Raji (cell line): Measurements from ENCODE around the gene CASS4.

Source experiments
- POLR2A ChIP-seq: IDR thresholded peaks from 2 replicates; pipeline ENCODE4 v1.6.1; 2011; ENCODE audit warnings: low read depth, low read length, control low read depth; ENCODE audit not compliant: insufficient read depth

CASS4 gene, protein sequence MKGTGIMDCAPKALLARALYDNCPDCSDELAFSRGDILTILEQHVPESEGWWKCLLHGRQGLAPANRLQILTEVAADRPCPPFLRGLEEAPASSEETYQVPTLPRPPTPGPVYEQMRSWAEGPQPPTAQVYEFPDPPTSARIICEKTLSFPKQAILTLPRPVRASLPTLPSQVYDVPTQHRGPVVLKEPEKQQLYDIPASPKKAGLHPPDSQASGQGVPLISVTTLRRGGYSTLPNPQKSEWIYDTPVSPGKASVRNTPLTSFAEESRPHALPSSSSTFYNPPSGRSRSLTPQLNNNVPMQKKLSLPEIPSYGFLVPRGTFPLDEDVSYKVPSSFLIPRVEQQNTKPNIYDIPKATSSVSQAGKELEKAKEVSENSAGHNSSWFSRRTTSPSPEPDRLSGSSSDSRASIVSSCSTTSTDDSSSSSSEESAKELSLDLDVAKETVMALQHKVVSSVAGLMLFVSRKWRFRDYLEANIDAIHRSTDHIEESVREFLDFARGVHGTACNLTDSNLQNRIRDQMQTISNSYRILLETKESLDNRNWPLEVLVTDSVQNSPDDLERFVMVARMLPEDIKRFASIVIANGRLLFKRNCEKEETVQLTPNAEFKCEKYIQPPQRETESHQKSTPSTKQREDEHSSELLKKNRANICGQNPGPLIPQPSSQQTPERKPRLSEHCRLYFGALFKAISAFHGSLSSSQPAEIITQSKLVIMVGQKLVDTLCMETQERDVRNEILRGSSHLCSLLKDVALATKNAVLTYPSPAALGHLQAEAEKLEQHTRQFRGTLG

DNA sequence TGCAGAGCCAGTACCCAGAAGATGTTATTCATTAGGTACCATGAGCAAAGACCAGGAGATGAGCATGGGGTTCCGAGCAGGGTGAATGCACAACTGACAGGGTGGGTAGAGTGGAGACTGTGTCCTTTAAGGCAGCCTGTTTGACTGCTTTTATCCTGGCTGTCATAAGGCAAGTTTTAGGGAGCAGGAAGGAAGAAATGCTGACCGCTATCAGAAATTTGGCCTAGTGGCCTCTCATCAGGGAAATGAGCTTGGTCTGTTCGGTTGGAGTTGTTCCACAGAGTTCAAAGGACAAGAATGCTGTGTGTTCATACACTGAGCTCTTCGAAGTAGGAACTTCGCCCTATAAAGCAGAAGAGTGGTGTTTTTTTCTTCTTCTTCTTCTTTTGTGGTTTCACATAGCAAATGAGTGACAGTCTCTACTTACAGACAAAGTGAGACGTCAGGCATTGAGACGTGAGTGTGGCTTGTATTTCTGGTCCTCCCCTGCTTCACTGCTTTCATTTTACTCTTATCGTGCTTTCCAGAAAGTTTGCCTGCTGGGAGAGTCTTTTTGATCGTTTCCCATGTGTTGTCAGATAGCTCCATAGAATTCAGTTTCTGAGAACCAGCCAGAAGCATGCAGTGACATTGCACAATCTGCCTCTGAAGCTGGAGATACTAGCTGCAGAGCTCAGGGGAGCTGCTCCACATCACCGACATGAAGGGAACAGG is at the start of gene CASS4:
CASS4 (plus strand) TSS at position 502 of the 714 bp plus-strand sequence; CDS start at position 701, 199 bp downstream.
- no peak for TF ChIP-seq POLR2A

- no peak for TF ChIP-seq POLR2A
These were observed 49.1 kb upstream of the CASS4 start for GRCh38 chr20:56362833-56363413.

DNA sequence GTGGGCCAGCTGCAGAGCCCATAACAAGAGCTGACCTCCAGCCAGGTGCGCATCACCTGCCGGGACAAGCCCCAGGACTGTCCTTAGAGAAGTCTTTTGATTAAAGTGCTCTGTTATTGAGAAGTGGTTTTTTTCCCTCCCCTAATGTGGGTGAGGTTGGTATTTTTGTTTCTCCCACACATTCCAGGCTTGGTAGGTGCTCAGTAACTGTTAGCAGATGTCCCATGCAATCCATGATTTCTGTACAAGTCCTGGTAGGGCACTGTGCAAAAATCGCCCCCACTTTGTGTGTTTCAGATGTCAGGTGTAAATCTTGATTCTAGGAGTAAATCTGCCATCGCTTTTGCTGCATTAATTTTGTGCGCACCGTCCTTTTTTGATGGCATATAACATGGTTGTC is 48.6 kb upstream of the CASS4 start:
- no peak for TF ChIP-seq POLR2A

- TF ChIP-seq POLR2A = no peak
These were observed 43.5 kb upstream of the CASS4 start for GRCh38 chr20:56368351-56369134.

DNA sequence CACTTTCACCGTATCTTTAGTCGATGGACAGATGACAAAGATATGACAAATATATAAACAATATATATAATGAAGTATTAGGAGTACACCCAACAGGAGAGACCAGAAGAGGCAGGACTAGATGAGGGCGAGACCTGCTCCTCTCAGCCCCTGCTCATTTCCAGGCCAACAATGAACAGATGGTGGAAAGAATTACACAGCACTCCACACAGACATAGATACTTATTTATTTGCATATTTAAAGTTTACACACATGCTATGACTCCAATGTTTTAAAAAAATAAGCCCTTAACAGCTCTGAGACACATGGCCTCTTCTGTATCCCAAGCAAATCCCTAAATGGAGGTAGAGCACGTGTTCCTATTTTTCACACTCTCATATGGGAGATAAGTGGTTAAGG is 42.9 kb upstream of the CASS4 start:
- TF ChIP-seq POLR2A = no peak

DNA sequence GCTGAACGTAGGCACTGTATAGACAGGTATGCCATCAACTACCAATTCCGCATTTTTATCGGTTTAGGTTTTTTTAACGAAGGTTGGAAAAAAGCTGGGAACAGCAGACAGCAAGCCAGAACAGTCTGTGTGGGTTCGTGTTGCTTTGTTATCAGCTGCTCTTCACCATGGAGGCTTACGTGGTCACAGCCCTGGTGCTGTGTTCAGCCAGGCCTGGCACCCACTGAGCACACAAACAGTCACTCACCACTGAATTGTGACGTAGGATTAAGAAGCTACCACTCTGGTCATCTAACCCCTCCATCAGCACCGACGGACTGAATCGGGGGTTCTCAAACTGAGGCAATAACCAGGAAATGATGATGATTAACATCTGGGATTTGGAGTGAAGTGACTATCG is 40.1 kb upstream of the CASS4 start:
- no peak for TF ChIP-seq POLR2A

DNA sequence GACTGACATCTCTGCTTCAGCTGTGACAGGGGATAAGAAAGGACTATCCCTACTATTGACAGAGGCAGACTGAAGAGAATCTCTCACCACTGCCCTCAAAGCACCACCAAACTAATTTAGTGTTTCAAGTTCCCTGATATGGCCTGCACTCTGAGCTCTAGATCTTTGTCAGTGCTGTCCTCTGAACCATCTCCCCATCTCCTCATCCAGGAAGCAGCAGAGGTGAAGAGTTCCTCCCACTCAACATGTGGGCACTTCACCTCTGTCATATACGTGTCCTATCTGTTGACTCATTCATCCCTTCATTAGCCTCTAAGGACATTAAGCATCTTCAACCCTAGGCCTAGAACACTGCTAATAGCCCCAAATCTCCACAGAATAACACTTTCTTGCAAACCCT is 39.2 kb upstream of the CASS4 start:
- no peak for TF ChIP-seq POLR2A

DNA sequence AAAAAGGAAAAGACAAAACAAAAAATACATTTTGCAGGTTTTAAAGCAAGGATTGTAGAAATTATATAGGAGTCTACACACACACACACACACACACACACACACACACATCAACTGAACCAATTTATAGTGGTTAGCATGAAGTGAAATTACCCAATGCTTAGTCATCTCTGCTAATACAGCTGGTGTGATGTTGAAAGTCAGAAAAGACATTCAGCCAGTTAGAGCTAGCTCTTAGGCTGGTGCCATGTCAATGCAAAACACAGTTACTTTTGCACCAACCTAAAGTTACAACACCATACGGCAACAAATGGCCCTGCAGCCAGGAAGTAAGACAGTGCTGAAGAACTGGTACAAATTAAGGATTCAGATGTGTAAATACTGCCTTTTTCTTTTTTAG is 38.1 kb upstream of the CASS4 start:
- no peak for TF ChIP-seq POLR2A

GRCh38 chr20:56376331-56376730 is 35.7 kb upstream of the CASS4 start:
- TF ChIP-seq POLR2A = no peak

DNA sequence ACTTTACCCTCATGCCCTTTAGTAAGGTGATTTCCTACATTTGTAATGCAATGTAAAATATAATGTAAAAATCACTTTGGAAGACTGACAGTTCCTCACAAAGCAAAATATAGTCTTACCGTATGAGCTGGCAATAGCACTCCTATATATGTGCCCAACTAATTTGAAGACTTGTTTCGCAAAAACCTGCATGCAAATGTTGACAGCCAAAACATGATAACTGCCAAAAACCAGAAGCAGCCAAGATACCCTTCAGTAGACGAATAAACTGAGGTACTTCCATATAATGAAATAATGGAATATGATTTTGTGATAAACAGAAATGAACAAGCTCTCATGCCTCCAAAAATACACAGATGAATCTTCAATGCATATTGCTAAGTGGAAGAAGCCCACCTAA is 33.7 kb upstream of the CASS4 start:
- no peak for TF ChIP-seq POLR2A

DNA sequence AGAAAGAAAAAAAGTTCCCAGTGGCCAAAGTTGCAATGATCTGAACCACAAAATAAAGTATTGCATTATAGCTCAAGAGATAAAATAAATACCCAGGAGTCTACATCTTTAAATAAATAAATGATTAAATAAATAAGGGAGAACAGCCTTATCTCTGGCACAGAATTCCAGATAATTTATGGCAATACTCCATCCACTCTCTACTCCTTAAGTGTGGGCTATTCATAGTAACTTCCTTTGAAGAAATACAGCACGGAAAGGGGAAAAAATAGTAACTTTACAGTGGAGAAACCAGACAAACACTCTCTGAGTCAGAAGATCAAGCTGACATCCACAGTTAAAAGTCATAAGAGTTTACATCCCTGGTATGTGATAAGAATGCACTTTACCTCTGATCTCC is 31.7 kb upstream of the CASS4 start:
- no peak for TF ChIP-seq POLR2A

DNA sequence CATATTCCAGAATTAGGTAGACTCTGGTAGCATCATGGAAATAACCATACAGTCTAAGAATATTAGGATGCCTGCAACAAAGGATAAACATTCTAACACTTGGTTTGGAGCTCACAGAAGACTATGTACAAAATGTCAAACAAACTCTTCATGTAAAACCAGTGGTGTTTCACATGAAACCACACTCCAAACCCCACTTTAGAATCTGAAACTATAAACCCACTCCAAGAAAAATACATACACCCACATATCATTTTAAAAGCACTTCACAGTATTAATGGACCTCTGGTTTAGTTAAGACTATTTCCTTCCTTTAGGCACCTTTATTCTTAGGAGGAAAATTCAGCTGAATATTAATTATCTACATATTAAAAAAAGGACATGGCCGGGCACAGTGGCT is 30.6 kb upstream of the CASS4 start:
- no peak for TF ChIP-seq POLR2A

DNA sequence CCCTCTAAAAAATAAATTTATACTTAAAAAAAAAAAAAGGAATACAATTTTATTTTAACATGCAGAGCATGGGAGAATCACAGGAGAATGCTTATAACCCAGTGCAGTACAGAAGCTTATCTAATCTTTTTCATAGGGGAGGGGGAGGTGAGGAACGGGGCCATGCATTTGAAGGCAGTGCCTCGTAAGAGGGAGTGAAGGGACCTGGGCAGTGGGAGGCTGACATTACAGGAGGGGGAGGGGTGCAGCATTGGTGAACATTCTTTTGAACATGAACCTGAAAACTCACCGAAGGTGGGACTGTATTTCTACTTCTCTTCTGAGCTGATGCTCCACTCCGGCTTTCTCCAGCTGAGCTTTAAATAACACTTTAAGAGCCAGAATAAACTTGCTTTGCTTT is 29.4 kb upstream of the CASS4 start:
- no peak for TF ChIP-seq POLR2A

- no peak for TF ChIP-seq POLR2A
These were observed 28.7 kb upstream of the CASS4 start for GRCh38 chr20:56383334-56383733.

- no peak for TF ChIP-seq POLR2A
These were observed 26.9 kb upstream of the CASS4 start for GRCh38 chr20:56385130-56385529.

GRCh38 chr20:56386219-56386618 is 25.8 kb upstream of the CASS4 start:
- TF ChIP-seq POLR2A = no peak
